NCI-H1105 (cell line): Measurements from ENCODE around the gene NMS.
A peak's percentile ranks its signal among the peaks of the same experiment; 100 is the strongest.
"Not testable (repeated sequence)": the region's sequence is repeated elsewhere in the genome, so short reads cannot be mapped to it uniquely, and the experiment has no call there.

Experiments used
- DNase-seq: peaks from one replicate; lab custom pipeline; 2025; lab: John Stamatoyannopoulos, UW

NMS gene, protein sequence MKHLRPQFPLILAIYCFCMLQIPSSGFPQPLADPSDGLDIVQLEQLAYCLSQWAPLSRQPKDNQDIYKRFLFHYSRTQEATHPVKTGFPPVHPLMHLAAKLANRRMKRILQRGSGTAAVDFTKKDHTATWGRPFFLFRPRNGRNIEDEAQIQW

DNA sequence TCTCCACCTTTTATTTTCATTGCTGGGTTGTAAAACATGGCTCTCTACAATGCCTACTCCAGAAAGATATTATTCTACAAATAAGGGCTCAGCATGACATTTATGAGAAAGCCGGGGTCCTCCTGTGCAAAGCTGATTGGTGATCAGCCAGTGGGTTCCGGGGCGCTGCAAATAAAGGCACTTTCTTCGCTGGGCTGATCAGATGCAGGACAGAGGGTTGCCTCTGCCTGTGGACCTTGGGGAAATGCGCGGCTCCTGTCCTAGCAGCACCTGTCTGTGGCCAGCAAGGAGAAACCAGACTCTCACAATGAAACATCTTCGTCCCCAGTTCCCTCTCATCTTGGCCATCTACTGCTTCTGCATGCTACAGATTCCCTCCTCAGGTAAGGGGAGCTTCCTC is at the start of gene NMS:
TSS of gene NMS (plus strand) at position 301 of the 400 bp plus-strand sequence. CDS start at position 308, 7 bp downstream.
- no peak for DNase-seq

DNA sequence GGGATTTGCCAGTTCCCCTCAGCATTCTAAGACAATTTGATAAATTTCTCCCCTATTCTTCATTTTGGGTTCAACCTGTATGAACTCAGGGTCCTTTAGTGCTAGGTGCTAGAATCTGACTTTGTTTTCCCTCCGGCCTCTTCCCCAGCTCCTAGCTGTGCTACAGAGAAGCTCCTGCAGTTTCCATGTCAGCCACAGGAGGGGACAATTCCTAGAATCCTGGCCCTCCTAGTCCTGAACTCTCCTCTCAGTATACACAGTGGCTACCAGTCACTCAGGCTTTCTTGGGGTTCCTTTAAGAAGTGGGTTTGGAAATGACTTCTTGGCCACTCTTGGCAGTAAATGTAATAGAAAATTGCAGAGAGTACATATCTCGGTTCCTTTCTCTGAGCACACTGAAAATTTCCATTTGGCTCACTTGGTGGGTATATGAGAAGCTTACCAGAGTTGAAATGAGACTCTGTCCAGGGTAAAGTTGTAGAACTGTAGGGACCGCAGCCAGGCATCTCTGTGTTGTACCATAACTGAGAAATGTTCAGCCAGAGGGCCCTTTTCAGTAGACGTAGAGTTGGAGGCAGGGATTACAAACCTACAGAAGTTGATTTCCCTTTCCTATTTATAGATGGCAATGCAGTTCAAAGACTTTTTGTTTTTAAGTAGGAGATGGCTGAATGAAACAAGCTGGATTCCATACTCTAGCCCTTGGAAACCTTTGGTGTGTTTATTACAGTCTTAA is 47.8 kb upstream of the NMS start:
- DNase-seq, result peak; percentile 10

DNA sequence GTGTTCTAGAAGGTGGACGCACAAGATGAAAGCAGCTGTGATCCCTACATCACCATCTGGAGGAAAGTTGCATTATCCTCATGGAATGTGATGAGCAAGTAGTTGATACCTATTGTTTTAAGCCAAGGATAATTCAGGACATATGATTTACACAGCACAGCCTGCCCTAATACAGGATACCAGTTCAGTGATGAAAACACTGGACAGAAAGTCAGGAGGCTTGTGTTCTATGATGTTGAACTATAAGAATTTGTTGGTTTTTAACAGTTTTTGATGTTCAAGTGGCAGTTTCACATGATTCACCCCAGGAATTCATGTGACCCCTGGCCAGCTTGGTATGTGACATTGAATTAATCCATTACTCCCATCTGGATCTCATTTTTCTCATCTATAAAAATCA is 46.7 kb upstream of the NMS start:
- DNase-seq, result no peak

DNA sequence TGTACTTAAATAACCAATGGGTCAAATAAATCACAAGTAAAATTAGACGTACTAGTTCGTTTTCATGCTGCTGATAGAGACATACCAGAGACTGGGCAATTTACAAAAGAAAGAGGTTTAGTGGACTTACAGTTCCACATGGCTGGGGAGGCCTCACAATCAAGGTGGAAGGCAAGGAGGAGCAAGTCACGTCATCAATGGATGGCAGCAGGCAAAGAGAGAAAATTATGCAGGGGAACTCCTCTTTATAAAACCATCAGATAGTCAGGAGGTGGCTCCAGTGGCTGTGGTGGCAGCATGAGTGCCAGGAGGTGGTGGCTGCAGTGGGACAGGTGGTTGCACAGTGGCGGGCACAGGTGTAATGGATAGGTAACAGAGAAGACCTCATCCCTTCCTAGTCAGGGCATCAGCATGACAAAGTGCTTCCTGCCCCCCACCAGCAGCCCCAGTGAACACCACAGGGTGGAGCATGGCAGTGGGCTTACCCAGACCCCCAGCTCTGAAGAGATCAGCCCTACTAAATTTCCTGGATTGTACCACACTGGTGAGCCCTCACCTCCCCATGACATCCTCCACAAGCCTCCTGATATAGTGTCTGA is 45.9 kb upstream of the NMS start:
- DNase-seq, result no peak

DNA sequence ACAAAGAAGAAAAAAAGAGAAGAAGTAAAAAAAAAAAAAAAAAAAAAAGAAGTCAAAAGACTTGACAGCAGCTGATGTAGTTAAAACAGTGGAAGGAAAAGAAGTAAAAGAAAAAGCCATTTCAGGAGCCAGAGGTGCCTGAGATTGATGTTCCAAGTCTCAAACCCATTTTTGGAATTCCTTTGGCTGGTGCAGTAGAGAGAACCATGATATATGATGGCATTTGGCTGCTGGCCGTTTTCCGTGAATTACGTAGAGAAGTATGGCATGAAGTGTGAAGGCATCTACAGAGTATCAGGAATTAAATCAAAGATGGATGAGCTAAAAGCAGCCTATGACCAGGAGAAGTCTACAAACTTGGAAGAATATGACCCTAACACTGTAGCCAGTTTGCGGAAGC is 45.2 kb upstream of the NMS start:
- no peak for DNase-seq

DNA sequence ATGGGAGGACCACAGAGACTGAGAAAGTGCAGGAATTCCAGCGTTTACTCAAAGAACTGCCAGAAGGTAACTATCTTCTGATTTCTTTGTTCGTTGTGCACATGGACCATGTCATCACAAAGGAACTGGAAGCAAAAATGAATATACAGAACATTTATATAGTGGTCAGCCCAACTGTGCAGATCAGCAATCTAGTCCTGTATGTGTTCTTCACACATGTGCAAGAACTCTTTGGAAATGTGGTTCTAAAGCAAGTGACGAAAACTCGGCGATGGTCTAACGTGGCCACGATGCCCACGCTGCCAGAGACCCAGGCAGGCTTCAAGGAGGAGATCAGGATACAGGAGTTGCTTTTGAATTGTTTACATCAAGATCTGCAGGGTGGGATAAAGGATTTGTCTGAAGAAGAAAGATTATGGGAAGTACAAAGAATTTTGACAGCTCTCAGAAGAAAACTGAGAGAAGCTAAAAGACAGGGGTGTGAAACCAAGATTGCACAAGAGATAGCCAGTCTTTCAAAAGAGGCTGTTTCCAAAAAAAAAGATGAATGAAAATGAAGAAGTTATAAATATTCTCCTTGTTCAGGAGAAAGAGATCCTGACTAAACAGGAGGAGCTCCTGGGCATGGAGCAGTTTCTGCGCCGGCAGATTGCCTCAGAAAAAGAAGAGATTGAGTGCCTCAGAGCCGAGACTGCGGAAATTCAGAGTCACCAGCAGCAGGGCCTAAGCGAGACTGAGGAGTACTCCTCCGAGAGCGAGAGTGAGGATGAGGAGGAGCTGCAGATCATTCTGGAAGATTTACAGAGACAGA is 44.5 kb upstream of the NMS start:
- no peak for DNase-seq

DNA sequence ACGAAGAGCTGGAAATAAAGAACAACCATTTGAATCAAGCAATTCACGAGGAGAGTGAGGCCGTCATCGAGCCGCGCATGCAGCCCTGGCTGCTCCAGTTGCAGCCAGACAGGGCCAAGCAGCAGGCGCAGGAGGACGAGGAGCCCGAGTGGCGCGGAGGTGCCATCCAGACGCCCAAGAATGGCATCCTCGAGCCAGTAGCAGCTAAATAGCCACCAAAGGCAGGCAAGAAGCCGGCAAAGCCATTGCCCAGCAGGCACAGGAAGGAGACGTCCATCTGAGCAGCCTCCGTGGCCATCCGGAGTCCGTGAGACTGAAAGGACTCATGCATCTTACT is 43.9 kb upstream of the NMS start:
- DNase-seq, result no peak

DNA sequence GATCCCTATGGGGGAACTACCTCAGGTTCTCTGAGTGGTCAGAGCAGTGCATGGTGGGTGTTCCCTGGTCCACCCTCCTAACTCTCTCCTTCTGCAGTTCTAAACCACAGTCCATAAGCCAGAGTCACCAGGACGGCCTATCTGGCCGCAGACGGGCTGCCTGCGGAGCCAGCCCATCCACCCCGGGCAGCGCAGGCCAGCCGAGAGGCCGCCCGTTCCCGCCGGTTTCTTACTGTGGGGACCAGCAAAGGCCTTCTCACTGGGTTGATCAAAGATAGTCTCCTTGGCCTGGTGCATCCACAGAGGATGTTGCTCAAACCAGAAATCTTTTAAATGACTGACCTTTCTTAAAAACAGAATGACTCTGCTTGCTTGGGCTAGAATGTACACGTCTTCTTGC is 43.2 kb upstream of the NMS start:
- DNase-seq, result no peak

DNA sequence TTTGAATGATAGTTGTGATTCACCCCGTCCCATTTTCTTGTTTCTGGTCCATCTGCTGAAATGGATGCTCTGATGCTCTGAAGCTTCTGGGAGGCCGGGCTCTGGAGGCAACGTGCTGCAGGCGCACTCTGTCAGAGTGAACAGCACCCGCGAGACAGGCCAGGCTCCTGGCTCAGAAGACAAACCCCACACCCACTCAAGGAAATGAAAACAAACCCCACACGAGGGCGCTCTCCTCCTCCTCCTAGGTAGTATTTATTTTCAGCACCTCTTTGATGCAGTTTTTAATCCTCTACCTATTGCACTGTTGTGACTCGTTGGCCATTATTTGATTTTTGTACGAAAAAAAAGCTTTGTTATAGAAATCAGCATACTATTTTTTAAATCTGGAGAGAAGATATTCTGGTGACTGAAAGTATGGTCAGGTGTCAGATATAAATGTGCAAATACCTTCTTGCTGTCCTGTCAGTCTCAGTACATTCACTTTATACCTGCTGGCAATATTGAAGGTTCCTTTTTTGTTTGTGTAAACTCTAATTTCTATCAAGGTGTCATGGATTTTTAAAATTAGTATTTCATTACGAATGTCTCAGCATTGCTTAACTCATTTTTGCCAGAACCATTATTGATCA is 42.5 kb upstream of the NMS start:
- DNase-seq, result no peak

DNA sequence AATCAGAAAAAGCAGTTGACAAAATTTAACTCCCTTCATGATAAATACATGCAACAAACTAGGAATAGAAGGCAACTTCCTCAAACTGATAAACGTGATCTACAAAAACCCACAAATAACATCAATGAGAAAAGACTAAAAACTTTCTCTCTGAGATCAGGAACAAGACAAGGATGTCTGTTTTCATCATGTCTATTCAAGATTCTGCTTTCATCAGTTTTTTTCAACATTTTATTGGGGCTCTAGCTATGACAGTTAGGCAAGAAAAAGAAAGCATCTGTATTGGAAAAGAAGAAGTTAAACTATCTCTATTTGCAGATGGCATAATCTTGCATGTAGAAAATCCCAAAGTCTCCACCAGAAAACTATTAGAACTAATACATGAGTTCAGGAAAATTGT is 40.6 kb upstream of the NMS start:
- no peak for DNase-seq

DNA sequence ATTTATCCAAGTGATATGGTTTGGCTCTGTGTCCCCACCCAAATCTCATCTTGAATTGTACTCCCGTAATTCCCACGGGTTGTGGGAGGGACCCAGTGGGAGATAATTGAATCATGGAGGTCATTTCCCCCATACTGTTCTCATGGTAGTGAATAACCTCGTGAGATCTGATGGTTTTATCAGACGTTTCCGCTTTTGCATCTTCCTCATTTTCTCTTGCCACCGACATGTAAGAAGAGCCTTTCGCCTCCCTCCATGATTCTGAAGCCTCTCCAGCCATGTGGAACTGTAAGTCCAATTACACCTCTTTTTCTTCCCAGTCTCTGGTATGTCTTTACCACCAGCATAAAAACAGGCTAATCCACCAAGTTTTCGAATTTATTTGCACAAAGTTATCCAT is 32.5 kb upstream of the NMS start:
- no peak for DNase-seq

DNA sequence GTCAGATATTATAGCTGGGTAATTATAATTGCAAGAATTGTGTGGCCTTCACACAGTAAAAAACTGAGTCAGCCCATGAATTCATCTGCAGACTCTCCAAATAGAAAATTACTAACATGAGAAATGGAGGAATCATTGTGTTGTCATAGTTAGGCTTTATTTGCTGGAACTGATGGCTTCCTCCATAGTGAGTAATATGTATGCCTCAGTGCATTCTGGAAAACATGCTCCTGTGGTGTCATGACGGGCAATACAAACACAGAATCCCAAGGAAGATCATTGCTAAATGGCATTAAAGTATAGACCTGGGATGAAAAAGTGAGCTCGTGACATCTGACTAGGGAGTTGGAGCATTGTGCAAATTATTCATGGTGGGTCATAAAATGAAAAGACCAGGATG is 23.6 kb upstream of the NMS start:
- DNase-seq, result no peak

DNA sequence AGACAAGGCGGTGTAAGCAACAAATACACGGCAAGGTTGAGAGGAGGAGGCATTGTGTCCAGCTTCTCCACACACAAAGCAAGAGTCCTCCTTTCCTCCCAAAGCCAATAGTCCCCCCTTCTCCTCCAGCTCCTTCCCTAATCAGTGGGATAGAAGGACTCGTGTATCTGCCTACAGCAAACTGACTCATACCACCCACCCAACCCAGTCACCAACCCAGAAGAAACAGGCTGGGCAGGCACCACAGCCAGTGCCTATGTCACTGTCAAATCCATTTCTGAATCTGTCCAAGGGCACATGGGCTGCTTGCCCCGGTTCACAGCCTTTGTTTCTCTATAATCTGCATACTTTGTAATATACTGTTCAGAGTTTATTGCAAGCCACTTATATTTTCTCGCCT is 19.2 kb upstream of the NMS start:
- no peak for DNase-seq

DNA sequence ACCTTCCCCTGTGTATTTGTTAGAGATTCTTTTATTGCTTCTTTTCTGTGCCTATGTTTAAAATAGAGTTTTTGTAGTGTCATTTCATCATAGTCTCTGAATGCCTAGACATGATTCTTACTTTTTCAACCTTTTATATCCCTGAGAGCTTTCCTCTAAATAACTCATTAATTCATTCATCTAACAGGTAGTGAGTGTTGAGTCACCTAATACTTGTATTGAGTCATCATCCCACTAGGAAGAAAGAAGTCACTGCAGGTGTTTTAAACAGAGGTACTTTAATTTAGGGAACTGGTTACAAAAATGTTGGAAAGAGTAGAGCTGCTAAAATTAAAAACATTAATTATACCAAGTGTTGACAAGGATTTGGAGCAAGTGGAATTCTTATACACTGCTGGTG is 18.5 kb upstream of the NMS start:
- DNase-seq, result no peak

DNA sequence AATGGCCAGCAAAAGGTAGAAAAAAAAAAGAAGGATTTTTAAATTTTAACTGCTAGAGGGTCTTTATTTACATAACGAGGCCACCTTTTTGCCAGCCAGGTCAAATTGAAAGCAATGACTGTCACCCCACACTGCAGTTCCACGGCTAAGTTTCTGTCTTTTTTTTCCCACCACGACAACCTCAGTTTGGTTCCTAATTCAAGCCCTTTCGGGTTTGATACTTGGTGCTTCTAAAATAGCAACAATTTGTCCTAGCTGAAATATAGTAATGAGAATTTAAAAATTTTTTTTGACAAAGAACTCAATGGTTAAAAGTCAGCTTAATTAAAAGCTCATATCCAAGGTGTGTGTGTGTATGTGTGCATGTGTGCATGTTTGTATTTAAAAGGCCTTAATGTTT is 16.4 kb upstream of the NMS start:
- no peak for DNase-seq

DNA sequence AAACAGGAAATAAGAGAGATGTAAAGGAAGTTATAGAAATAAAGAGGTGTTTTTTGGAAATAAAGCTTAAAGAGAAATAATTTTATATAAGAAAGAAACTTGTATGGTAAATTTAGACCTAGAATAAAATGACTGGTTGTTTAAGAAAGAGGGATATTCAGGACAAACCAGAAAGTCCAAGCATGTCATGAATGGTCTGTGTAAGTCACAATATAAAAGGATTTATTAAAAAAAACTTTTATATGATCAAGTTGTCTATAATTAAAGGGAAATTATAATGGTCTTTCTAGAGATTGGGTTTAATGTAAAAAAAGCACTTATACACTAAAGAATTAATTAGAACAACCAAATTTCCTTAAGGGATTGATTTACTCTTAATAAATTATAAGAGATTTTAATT is 13.9 kb upstream of the NMS start:
- DNase-seq, result not testable (repeated sequence)

DNA sequence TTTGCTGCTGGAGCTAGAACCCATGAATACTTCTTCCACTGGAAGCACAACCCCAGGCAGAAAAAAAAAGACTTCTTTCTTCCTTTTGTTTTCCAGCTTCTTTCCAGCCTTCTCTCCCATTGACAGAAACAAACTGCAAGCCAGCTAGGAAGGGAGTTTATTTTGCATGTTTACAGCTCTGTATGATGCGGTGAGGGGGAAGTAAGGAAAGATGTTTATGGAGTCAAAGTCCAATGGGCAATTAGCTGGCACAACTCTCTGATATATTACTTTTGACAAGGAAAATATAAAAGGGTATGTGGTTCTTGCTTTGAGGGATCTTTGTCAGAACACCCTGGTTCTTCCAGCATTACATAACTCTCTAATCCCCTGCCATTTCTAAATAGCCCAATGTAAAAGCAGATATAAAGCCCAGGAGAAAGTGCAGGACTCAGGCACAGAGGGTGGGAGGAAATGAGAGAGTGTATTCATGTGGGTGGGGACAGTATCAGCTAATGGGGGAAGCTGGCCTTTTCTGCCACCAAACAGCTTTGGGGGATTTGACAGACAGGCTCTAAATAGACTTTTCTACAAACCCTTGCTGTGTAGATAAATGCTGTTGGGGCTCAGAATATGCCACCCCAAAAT is 9.3 kb upstream of the NMS start:
- no peak for DNase-seq

DNA sequence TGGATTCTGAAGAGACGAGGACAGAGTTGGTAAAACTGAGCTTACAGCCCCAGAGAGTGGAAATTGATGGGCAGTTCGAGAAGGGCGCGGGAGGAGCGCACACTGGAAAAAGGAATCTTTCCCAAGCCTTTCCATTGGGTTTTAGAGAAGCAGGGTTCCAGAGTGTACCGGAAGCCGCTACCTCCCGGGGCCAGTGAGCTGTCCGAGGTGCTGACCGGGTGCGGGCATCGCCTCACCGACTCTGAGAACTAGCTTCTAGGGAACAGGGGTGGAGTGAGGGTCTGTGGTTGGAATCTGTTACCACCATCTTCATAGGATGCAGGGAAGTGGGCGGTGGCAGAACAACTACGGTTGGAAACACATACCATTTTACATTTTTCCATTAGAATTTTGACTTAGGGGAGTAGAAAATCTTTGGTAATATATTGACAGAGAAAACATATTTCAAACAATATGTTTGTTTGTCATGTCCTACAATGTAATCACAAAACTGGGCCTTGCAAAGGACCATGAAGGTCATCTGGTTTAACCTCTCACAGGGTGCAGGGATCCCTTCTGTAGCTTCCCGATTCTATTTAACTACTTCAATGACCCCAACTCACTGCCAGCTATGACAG is 724 bp downstream of the NMS start:
- DNase-seq, result no peak

DNA sequence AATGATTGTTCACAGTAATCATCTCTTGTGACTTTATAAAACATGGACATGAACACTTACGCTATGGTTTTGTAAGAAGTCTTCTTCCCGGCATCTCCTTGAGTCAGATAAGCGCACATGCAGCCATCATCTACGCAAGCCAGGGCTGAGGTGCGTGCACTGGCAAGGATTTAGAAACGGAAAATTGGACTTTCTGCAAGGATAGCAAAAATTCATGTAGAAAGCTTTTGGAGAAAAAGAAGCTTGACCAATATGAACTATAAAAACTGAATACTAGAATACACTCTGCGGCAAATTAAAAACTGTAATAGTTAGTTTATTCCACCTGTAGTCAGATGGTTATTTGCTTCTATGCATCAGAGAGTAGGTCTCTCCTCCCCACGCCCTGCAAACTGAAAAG is 6.3 kb downstream of the NMS start:
- no peak for DNase-seq

DNA sequence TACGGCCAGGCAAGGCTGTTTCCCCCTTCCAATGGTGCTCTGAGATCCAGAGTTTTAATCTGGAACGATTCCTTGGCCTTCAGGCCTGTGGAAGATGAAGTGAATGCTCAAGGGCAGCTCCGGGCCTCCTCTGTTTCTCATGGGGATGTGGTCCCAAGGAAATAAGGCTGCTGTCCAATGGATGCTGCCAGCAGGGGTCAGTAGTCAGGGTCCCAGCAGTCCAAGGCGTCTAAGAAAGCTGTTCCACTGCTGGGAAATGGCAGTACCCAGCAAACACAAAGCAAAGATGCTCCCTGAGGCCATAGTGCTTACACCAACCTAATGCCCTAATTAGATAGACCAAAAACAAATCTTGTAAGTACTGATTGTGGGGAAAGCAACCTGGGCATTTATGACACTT is 12.5 kb downstream of the NMS start:
- DNase-seq, result no peak

DNA sequence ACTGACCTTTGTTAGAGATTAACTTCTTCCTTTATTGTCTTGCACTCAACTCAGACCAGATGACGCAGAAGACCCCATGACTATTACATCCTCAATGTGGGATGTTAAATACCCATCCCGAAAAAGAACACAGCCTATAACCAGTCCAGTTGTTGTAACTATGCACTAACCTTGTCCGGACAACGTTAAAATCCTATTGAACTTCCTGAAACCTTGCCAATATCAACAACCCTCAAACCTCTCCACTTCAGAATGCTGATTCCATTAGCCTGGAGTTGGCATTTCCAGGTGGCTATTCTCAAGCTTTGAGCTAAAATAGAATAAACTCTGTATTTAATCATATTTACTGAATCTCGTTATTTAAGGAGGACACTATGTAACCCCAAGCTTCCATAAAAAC is 13.6 kb downstream of the NMS start:
- peak; percentile 35 for DNase-seq

DNA sequence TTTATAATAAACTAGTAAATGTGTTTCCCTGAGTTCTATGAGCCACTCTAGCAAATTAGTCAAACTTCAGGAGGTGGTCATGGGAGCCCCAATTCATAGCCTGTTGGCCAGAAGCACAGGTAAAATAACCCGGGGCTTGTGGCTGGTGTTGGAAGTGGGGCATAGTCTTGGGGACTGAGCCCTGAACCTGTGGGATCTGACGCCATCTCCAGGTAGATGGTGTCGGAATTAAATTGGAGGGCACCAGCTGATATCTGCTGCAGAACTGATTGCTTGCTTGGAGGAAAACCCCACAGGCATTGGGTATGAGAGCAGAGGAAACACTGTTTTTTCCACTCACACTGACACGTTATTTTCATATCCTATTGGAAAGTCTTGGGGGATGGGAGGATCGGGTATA is 14.1 kb downstream of the NMS start:
- DNase-seq, result peak; percentile 1
